H9 (cell line): ENCODE results near the gene RNASE8. TPM values are rescaled to one million over a fixed set of nuclear protein-coding genes. Genes with fewer than 3 reads are reported as not detected.

Experiments
- DNase-seq: peaks from one replicate; pipeline ENCODE4 v3.0.0-alpha.2; 2017
- H2AFZ ChIP-seq: one replicate; pipeline ENCODE4 v1.6.1; 2013; ENCODE audit warnings: mild to moderate bottlenecking, low read length, control low read depth, moderate library complexity
- H2AK5ac ChIP-seq: 2 replicates; pipeline ENCODE4 v1.6.1; 2013; ENCODE audit warnings: low read length, control low read depth, mixed read lengths; ENCODE audit not compliant: insufficient read length
- H2BK120ac ChIP-seq: one replicate; pipeline ENCODE4 v1.6.1; 2013; ENCODE audit warnings: low read depth, mild to moderate bottlenecking, low read length, control low read depth, inconsistent platforms; ENCODE audit not compliant: poor library complexity, severe bottlenecking
- H2BK12ac ChIP-seq: 2 replicates; pipeline ENCODE4 v1.6.1; 2013; ENCODE audit warnings: low read length, control low read depth, mixed read lengths, low read depth; ENCODE audit not compliant: insufficient read length
- H2BK15ac ChIP-seq: 2 replicates; pipeline ENCODE4 v1.6.1; 2013; ENCODE audit warnings: low read depth, low read length, control low read depth
- H2BK20ac ChIP-seq: one replicate; pipeline ENCODE4 v1.6.1; 2013; ENCODE audit warnings: low read depth, mild to moderate bottlenecking, low read length, control low read depth, inconsistent platforms; ENCODE audit not compliant: poor library complexity, severe bottlenecking
- H2BK5ac ChIP-seq: 2 replicates; pipeline ENCODE4 v1.6.1; 2013; ENCODE audit warnings: low read length, control low read depth, mixed read lengths; ENCODE audit not compliant: insufficient read length
- H3K14ac ChIP-seq: 2 replicates; pipeline ENCODE4 v1.6.1; 2013; ENCODE audit warnings: low read length, control low read depth; ENCODE audit not compliant: insufficient read depth
- H3K18ac ChIP-seq: 2 replicates; pipeline ENCODE4 v1.6.1; 2013; ENCODE audit warnings: low read depth, mild to moderate bottlenecking, mixed read lengths, low read length, control low read depth; ENCODE audit not compliant: insufficient read length
- H3K23ac ChIP-seq: 2 replicates; pipeline ENCODE4 v1.6.1; 2013; ENCODE audit warnings: low read length, control low read depth, mixed read lengths, low read depth; ENCODE audit not compliant: insufficient read length
- H3K23me2 ChIP-seq: 2 replicates; pipeline ENCODE4 v1.6.1; 2013; ENCODE audit warnings: low read depth, mild to moderate bottlenecking, mixed read lengths, low read length, control low read depth; ENCODE audit not compliant: insufficient read length, poor library complexity, severe bottlenecking
- H3K27ac ChIP-seq: 2 replicates; pipeline ENCODE4 v1.5.1; 2013; ENCODE audit warnings: low read length, control low read depth, mixed read lengths, low read depth; ENCODE audit not compliant: insufficient read length
- H3K27me3 ChIP-seq: 2 replicates; pipeline ENCODE4 v1.6.1; 2013; ENCODE audit warnings: low read length, control low read depth, inconsistent platforms; ENCODE audit not compliant: insufficient read depth
- H3K4ac ChIP-seq: 2 replicates; pipeline ENCODE4 v1.6.1; 2013; ENCODE audit warnings: low read depth, mild to moderate bottlenecking, control low read depth, inconsistent platforms, low read length, moderate library complexity
- H3K4me1 ChIP-seq: 2 replicates; pipeline ENCODE4 v1.6.1; 2013; ENCODE audit warnings: low read length, control low read depth, inconsistent platforms; ENCODE audit not compliant: insufficient read depth
- H3K4me2 ChIP-seq: 2 replicates; pipeline ENCODE4 v1.6.1; 2013; ENCODE audit warnings: low read length, control low read depth, mixed read lengths; ENCODE audit not compliant: insufficient read length, insufficient read depth
- H3K56ac ChIP-seq: 2 replicates; pipeline ENCODE4 v1.6.1; 2013; ENCODE audit warnings: low read depth, mild to moderate bottlenecking, mixed read lengths, low read length, control low read depth; ENCODE audit not compliant: insufficient read length
- H3K79me1 ChIP-seq: 2 replicates; pipeline ENCODE4 v1.6.1; 2013; ENCODE audit warnings: low read depth, mild to moderate bottlenecking, moderate library complexity, low read length, control low read depth, inconsistent platforms; ENCODE audit not compliant: insufficient read depth, poor library complexity, severe bottlenecking
- H3K79me2 ChIP-seq: 2 replicates; pipeline ENCODE4 v1.6.1; 2013; ENCODE audit warnings: low read length, control low read depth, inconsistent platforms; ENCODE audit not compliant: insufficient read depth
- H3K9ac ChIP-seq: 2 replicates; pipeline ENCODE4 v1.6.1; 2013; ENCODE audit warnings: low read length, control low read depth, mixed read lengths; ENCODE audit not compliant: insufficient read length; ENCODE audit errors: extremely low read depth
- H3K9me3 ChIP-seq: one replicate; pipeline ENCODE4 v1.6.1; 2013; ENCODE audit warnings: low read depth, low read length, inconsistent platforms; ENCODE audit not compliant: control insufficient read depth
- H3T11ph ChIP-seq: one replicate; pipeline ENCODE4 v1.6.1; 2013; ENCODE audit warnings: mild to moderate bottlenecking, low read length, control low read depth, inconsistent platforms
- H4K20me1 ChIP-seq: one replicate; pipeline ENCODE4 v1.6.1; 2013; ENCODE audit not compliant: control insufficient read depth, insufficient read length, insufficient read depth
- H4K5ac ChIP-seq: 2 replicates; pipeline ENCODE4 v1.6.1; 2013; ENCODE audit warnings: low read depth, mild to moderate bottlenecking, mixed read lengths, low read length, control low read depth; ENCODE audit not compliant: insufficient read length
- H4K8ac ChIP-seq: replicated peaks from 2 replicates; pipeline ENCODE4 v1.6.1; 2013; ENCODE audit warnings: low read length, control low read depth, mixed read lengths, low read depth; ENCODE audit not compliant: insufficient read length
- H4K91ac ChIP-seq: 2 replicates; pipeline ENCODE4 v1.6.1; 2013; ENCODE audit warnings: low read depth, mild to moderate bottlenecking, moderate library complexity, mixed read lengths, low read length, control low read depth; ENCODE audit not compliant: insufficient read length
- H3K27ac Mint-ChIP-seq, 3 experiments: 2 replicates in 2 of 3; 3 replicates in 1 of 3; pipeline ENCODE4 v1.8.0; 2020 to 2021; ENCODE audit warnings: mixed read lengths in 3 of 3, mild to moderate bottlenecking in 1 of 3, moderate library complexity in 1 of 3
- H3K27me3 Mint-ChIP-seq: 2 replicates; pipeline ENCODE4 v1.8.0; 2021; ENCODE audit warnings: low read depth, mild to moderate bottlenecking, moderate library complexity, mixed read lengths
- H3K36me3 Mint-ChIP-seq, 3 experiments: 2 replicates in 2 of 3; 3 replicates in 1 of 3; pipeline ENCODE4 v1.8.0; 2020 to 2021; ENCODE audit warnings: low read depth in 3 of 3, mixed read lengths in 3 of 3; ENCODE audit not compliant: insufficient read depth in 1 of 3
- H3K4me1 Mint-ChIP-seq, 2 experiments: 2 replicates each; pipeline ENCODE4 v1.8.0; 2020; ENCODE audit warnings: mixed read lengths in 2 of 2
- H3K4me3 Mint-ChIP-seq, 2 experiments: 2 replicates in 1 of 2; 3 replicates in 1 of 2; pipeline ENCODE4 v1.8.0; 2020 to 2021; ENCODE audit warnings: mild to moderate bottlenecking in 2 of 2, mixed read lengths in 2 of 2, moderate library complexity in 1 of 2
- H3K9me3 Mint-ChIP-seq, 2 experiments: 2 replicates in 1 of 2; 3 replicates in 1 of 2; pipeline ENCODE4 v1.8.0; 2020; ENCODE audit warnings: mild to moderate bottlenecking in 2 of 2, mixed read lengths in 2 of 2, moderate library complexity in 1 of 2
- CTCF ChIP-seq: fragments of 200-600 bp; sonication (generic); conservative IDR thresholded peaks from 3 replicates; pipeline ENCODE4 v1.8.0; 2021; ENCODE audit warnings: antibody characterized with exemption, mild to moderate bottlenecking
- WGBS: extraction: QIAGEN DNeasy Blood & Tissue Kit; methylation state at CpG from one replicate; pipeline ENCODE4 v1.1.7; 2013; ENCODE audit warnings: missing lambda C conversion rate, low lambda C conversion rate, mixed read lengths; ENCODE audit not compliant: insufficient read length; ENCODE audit errors: extremely low coverage; 5-methylcytosine and 5-hydroxymethylcytosine counted together
- total RNA-seq: library from RNA; stranded (reverse); gene quantifications from 2 replicates; pipeline ENCODE4 v1.2.1, GENCODE V29; 2021

The RNASE8 gene
- total RNA-seq, 1 experiment from 2014 or later = not detected

DNA sequence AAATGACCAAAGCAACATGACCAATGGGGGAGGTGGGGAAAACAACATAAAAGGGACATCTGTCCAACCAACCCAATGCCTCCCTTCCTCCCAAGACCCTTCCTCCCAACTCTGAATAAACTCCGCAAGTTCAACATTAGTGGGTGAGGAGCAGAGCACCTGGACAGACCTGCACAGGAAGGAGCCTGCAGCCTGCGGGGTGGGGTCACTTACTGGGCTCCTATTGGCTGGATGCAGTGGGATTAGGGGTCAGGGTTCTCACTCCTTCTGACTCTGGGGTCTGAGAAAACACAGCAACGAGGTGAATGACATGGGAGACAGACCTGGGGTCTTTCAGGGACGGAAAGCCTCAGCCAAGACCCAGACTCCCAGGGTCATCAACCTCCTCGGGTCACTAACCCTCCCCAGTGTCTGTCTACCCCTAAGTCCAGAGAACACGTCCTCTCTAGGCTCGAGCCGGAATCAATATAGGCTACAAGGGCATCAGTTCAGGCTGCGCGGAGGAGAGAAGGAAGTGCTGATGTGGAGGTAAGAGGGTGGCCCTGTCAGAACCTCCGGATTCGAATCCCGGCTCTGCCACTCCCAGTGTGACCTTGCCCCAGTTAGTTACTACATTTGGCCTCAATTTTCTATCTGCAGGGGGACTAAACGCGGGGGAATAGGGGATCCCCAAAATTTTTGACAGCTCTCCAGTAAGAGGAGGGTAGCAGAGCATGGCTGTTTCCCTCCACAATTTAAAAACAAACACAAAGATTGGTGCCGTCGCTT, 33.6 kb upstream of the RNASE8 start:
- Histone ChIP-seq H2BK12ac (no peak overlapping the region), H3K18ac (no peak overlapping the region), H3K79me2 (no peaks in the 10 kb centered on the region), H4K8ac (no peak overlapping the region), H3K9ac (peak overlapping the region; percentile 1), H4K91ac (no peak overlapping the region), H3K23ac (no peak overlapping the region), H3T11ph (no peak overlapping the region), H3K79me1 (no peaks in the 10 kb centered on the region), H3K14ac (no peak overlapping the region), H3K27ac (no peak overlapping the region), H3K4me2 (peak overlapping the region; percentile 69), H2BK5ac (no peak overlapping the region), H4K20me1 (no peaks in the 10 kb centered on the region), H2BK15ac (no peak overlapping the region), H3K9me3 (no peaks in the 10 kb centered on the region), H3K4me1 (peaks cover 4% of the 10 kb centered on the region; the same call in 1 of the 2 replicates), H4K5ac (no peak overlapping the region), H2BK120ac (no peak overlapping the region), H3K27me3 (peaks cover 8% of the 10 kb centered on the region; the same call in 1 of the 2 replicates), H2AK5ac (no peak overlapping the region), H2BK20ac (no peak overlapping the region), H3K56ac (no peak overlapping the region), H2AFZ (no peak overlapping the region), H3K23me2 (peaks cover 12% of the 10 kb centered on the region), H3K4ac (no peak overlapping the region)
- H3K27me3 Mint-ChIP-seq = peaks cover 55% of the 10 kb centered on the region
- TF ChIP-seq CTCF = no peak
- peaks cover 6 to 21% (median 6%) of the 10 kb centered on the region in 3 experiments; a peak in 3 of 7 replicates for H3K36me3 Mint-ChIP-seq
- no peaks in the 10 kb centered on the region for H3K9me3 Mint-ChIP-seq
- H3K4me3 Mint-ChIP-seq = peak overlapping the region; percentile 81 to 96
- no CpG with 5 or more reads among the region's 17 CpGs for WGBS
- no peak overlapping the region for H3K27ac Mint-ChIP-seq
- DNase-seq = no peak
- peaks cover 35 to 41% of the 10 kb centered on the region in 2 experiments for H3K4me1 Mint-ChIP-seq
